Naive thymus-derived CD4-positive, alpha-beta T cell (primary cell): ENCODE measurements around the gene RPTOR. TPM values are rescaled to one million over a fixed set of nuclear protein-coding genes. Genes with fewer than 3 reads are reported as not detected.

Experiments used
- ATAC-seq: fragments of 150-1000 bp; cut with Tn5 transposase; 2 replicates; pipeline ENCODE4 v1.10.0; 2021; ENCODE audit warnings: mild to moderate bottlenecking, moderate library complexity
- CTCF ChIA-PET: fragments of 350-600 bp; sonication (Branson Sonifier 250); formaldehyde crosslinking; loops from one replicate; lab custom pipeline; 2021; ENCODE audit warnings: antibody characterized with exemption; lab: Charles Lee
- POLR2A ChIA-PET: fragments of 350-600 bp; sonication (Branson Sonifier 250); formaldehyde crosslinking; loops from one replicate; lab custom pipeline; 2021; ENCODE audit warnings: antibody characterized with exemption, inconsistent platforms; lab: Charles Lee
- DNase-seq, 9 donors: peaks; one replicate each; pipeline versions ENCODE4 v3.0.0 to v3.0.0-alpha.2; 2020 to 2022; ENCODE audit warnings: mixed read lengths in 1 of 9
- H3K27ac ChIP-seq: one replicate; pipeline ENCODE4 v1.7.0; 2013; ENCODE audit warnings: mild to moderate bottlenecking, low read depth, low read length, moderate library complexity
- H3K27me3 ChIP-seq, 2 donors: one replicate each; pipeline ENCODE4 v1.7.0; 2013; ENCODE audit warnings: low read length in 2 of 2, mild to moderate bottlenecking in 2 of 2, moderate library complexity in 2 of 2; ENCODE audit not compliant: control insufficient read depth in 2 of 2, insufficient read depth in 2 of 2
- H3K36me3 ChIP-seq, 3 experiments: 1 replicate in 2 of 3; 2 replicates in 1 of 3; pipeline ENCODE4 v1.7.0; 2013; ENCODE audit warnings: low read length in 3 of 3, mild to moderate bottlenecking in 3 of 3, moderate library complexity in 1 of 3; ENCODE audit not compliant: insufficient read depth in 3 of 3, control insufficient read depth in 2 of 3
- H3K4me1 ChIP-seq, 2 donors: one replicate each; pipeline ENCODE4 v1.7.0; 2013; ENCODE audit warnings: low read length in 2 of 2, mild to moderate bottlenecking in 2 of 2, moderate library complexity in 1 of 2; ENCODE audit not compliant: control insufficient read depth in 2 of 2, insufficient read depth in 2 of 2
- H3K4me3 ChIP-seq: 2 replicates; pipeline ENCODE4 v1.7.0; 2013; ENCODE audit warnings: mild to moderate bottlenecking, low read length
- H3K9me3 ChIP-seq, 3 experiments: 1 replicate in 2 of 3; 2 replicates in 1 of 3; pipeline ENCODE4 v1.7.0; 2013; ENCODE audit warnings: low read length in 3 of 3; ENCODE audit not compliant: control insufficient read depth in 2 of 3
- H3K27ac Mint-ChIP-seq, 9 donors: one replicate each; pipeline ENCODE4 v1.8.0; 2020 to 2022; ENCODE audit warnings: mixed read lengths in 9 of 9, mild to moderate bottlenecking in 8 of 9, moderate library complexity in 5 of 9, inconsistent platforms in 2 of 9
- H3K27me3 Mint-ChIP-seq, 5 donors: one replicate each; pipeline ENCODE4 v1.8.0; 2021 to 2022; ENCODE audit warnings: mixed read lengths in 5 of 5, mild to moderate bottlenecking in 1 of 5
- H3K36me3 Mint-ChIP-seq, 5 donors: one replicate each; pipeline ENCODE4 v1.8.0; 2020 to 2022; ENCODE audit warnings: mixed read lengths in 5 of 5, mild to moderate bottlenecking in 3 of 5, inconsistent platforms in 1 of 5
- H3K4me1 Mint-ChIP-seq, 7 donors: one replicate each; pipeline ENCODE4 v1.8.0; 2020 to 2022; ENCODE audit warnings: mixed read lengths in 7 of 7, mild to moderate bottlenecking in 3 of 7, inconsistent platforms in 1 of 7
- H3K4me3 Mint-ChIP-seq, 10 donors: one replicate each; pipeline ENCODE4 v1.8.0; 2020 to 2022; ENCODE audit warnings: mild to moderate bottlenecking in 10 of 10, mixed read lengths in 10 of 10, moderate library complexity in 6 of 10, inconsistent platforms in 2 of 10
- H3K9me3 Mint-ChIP-seq, 11 donors: one replicate each; pipeline ENCODE4 v1.8.0; 2020 to 2022; ENCODE audit warnings: mixed read lengths in 11 of 11, mild to moderate bottlenecking in 4 of 11, inconsistent platforms in 1 of 11, moderate library complexity in 1 of 11
- intact Hi-C, 2 donors: fragments of 100-400 bp; cut with micrococcal nuclease; formaldehyde crosslinking; loops; one replicate each; pipeline ENCODE4 v1.15.1; 2023
- polyA plus RNA-seq, 2 donors: library from polyadenylated mRNA; unstranded; fragments of 300-500 nt; fragmentation: Illumina TruSeq; gene quantifications; one replicate each; pipeline ENCODE4 v1.2.3, GENCODE V29; 2021
- total RNA-seq, 6 experiments: library from RNA in 5 of 6; stranded (reverse) in 5 of 6; gene quantifications; 1 replicate in 5 of 6; 2 replicates in 1 of 6; pipeline ENCODE4 v1.2.3 and lab custom pipeline; 2021 to 2026

Gene RPTOR
- total and polyA plus RNA-seq, 7 experiments from 2014 or later: 10.9 to 89.8 (median 59.9) TPM

DNA sequence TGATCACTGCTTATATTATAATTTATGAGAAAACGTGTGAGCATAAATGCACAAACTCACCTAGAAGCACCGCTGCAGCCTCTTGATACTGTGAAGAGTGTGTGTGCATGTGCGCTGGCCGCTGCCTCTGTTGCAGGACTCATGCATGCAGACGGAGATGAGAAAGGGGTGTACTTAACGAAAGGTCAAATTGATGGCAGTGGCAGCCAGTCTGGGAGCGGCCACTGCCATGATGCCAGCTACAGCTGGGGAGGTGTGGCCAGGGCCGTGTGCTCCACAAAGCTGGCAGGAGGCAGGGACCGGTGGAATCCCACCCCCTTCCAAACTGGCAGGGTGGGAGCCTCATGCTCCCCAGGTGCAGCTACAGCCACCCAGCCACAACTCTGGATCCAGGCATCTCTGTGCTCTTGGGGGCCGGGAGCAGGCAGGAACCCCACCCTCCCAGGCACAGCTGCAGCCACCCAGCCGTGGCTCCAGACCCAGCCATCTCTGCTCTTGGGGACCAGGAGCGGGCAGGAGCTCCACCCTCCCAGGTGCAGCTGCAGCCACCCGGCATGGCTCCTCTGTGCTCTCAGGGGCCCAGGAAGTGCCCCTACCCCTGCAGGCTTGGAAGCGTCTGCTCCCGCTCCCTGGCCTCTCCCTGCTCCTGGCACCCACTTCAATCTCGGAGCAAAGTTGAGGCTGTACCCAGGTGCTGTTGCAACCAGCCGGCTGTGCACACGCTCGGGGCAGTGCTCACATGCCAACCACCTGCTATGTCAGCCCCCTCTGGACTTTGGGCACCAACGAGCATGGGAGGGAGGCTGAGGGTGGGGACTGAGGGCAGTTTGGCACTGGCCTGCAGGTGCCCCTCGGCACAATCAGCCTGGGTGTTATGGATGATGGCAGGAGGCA, 369.5 kb downstream of the RPTOR start:
- ChIA-PET CTCF (no interaction called here), POLR2A (no interaction called here)
- ATAC-seq (no peak), DNase-seq (no peak)
- Mint-ChIP-seq H3K9me3 (peaks cover 0 to 2% (median 0%) of the 10 kb centered on the region in 11 donors), H3K27me3 (no peaks in the 10 kb centered on the region), H3K4me1 (peaks cover 0 to 2% (median 0%) of the 10 kb centered on the region in 7 donors), H3K4me3 (no peak overlapping the region), H3K27ac (no peak overlapping the region), H3K36me3 (peaks cover 8 to 46% (median 19%) of the 10 kb centered on the region in 5 donors)
- no peaks in the 10 kb centered on the region for H3K27me3 ChIP-seq
- no peak overlapping the region for H3K4me3 ChIP-seq
- peaks cover 0 to 78% (median 3%) of the 10 kb centered on the region in 3 experiments for H3K36me3 ChIP-seq
- intact Hi-C loops: no loop called here
- H3K9me3 ChIP-seq: no peaks in the 10 kb centered on the region
- H3K4me1 ChIP-seq: no peaks in the 10 kb centered on the region
- no peak overlapping the region for H3K27ac ChIP-seq

- H3K36me3 Mint-ChIP-seq: peaks cover 0 to 37% (median 13%) of the 10 kb centered on the region in 5 donors
- no peak for DNase-seq
- intact Hi-C loops: no loop called here
- no peak overlapping the region for H3K4me3 Mint-ChIP-seq
- no peak overlapping the region for H3K27ac Mint-ChIP-seq
- peaks cover 0 to 2% (median 0%) of the 10 kb centered on the region in 7 donors for H3K4me1 Mint-ChIP-seq
- H3K9me3 Mint-ChIP-seq: peaks cover 0 to 2% (median 0%) of the 10 kb centered on the region in 11 donors
- Histone ChIP-seq H3K36me3 (peaks cover 0 to 80% (median 3%) of the 10 kb centered on the region in 3 experiments), H3K9me3 (no peaks in the 10 kb centered on the region), H3K27ac (no peak overlapping the region), H3K4me3 (no peak overlapping the region), H3K27me3 (no peaks in the 10 kb centered on the region), H3K4me1 (no peaks in the 10 kb centered on the region)
- no peak for ATAC-seq
- H3K27me3 Mint-ChIP-seq: no peaks in the 10 kb centered on the region
- CTCF ChIA-PET: interaction anchor here (0.6 to 0.7 kb wide), 2 partner anchors 14 to 451 kb away, joined by 3 read pairs; no protein-coding TSS in a partner anchor
- POLR2A ChIA-PET: no interaction called here
Observed at GRCh38 chr17:80916246-80916645, 371.6 kb downstream of the RPTOR start.

GRCh38 chr17:80917716-80918560, 373.3 kb downstream of the RPTOR start:
- peaks cover 0 to 3% (median 0%) of the 10 kb centered on the region in 7 donors for H3K4me1 Mint-ChIP-seq
- H3K36me3 ChIP-seq: peaks cover 0 to 84% (median 3%) of the 10 kb centered on the region in 3 experiments
- intact Hi-C loops: no loop called here
- H3K27ac Mint-ChIP-seq: peak overlapping the region in 1 of 9 donors; percentile 46
- H3K9me3 Mint-ChIP-seq: peaks cover 0 to 2% (median 0%) of the 10 kb centered on the region in 11 donors
- ATAC-seq (no peak), DNase-seq (no peak)
- no peaks in the 10 kb centered on the region for H3K9me3 ChIP-seq
- H3K4me3 ChIP-seq: no peak overlapping the region
- no peak overlapping the region for H3K27ac ChIP-seq
- CTCF ChIA-PET: interaction anchor here (0.8 to 1.7 kb wide), 2 partner anchors 19 to 817 kb away, joined by 3 read pairs; no protein-coding TSS in a partner anchor
- peaks cover 0 to 27% (median 13%) of the 10 kb centered on the region in 5 donors for H3K36me3 Mint-ChIP-seq
- POLR2A ChIA-PET: interaction anchor here (0.5 kb wide), 1 partner anchor 73 kb away, joined by 3 read pairs; no protein-coding TSS in a partner anchor
- no peaks in the 10 kb centered on the region for H3K27me3 ChIP-seq
- no peak overlapping the region for H3K4me3 Mint-ChIP-seq
- H3K27me3 Mint-ChIP-seq: no peaks in the 10 kb centered on the region
- H3K4me1 ChIP-seq: no peaks in the 10 kb centered on the region

GRCh38 chr17:80918731-80919130, 374.1 kb downstream of the RPTOR start:
- ChIA-PET CTCF (interaction anchor here (0.8 kb wide), 1 partner anchor 818 kb away, joined by 3 read pairs; no protein-coding TSS in a partner anchor), POLR2A (no interaction called here)
- no peaks in the 10 kb centered on the region for H3K27me3 Mint-ChIP-seq
- Histone ChIP-seq H3K36me3 (peaks cover 0 to 86% (median 3%) of the 10 kb centered on the region in 3 experiments), H3K27me3 (no peaks in the 10 kb centered on the region), H3K4me1 (no peaks in the 10 kb centered on the region), H3K27ac (no peak overlapping the region), H3K4me3 (no peak overlapping the region), H3K9me3 (no peaks in the 10 kb centered on the region)
- no peak overlapping the region for H3K4me3 Mint-ChIP-seq
- peaks cover 0 to 2% (median 0%) of the 10 kb centered on the region in 11 donors for H3K9me3 Mint-ChIP-seq
- H3K36me3 Mint-ChIP-seq: peaks cover 0 to 28% (median 9%) of the 10 kb centered on the region in 5 donors
- H3K4me1 Mint-ChIP-seq: peaks cover 0 to 3% (median 0%) of the 10 kb centered on the region in 7 donors
- DNase-seq (no peak), ATAC-seq (no peak)
- intact Hi-C loops: no loop called here
- H3K27ac Mint-ChIP-seq: no peak overlapping the region

DNA sequence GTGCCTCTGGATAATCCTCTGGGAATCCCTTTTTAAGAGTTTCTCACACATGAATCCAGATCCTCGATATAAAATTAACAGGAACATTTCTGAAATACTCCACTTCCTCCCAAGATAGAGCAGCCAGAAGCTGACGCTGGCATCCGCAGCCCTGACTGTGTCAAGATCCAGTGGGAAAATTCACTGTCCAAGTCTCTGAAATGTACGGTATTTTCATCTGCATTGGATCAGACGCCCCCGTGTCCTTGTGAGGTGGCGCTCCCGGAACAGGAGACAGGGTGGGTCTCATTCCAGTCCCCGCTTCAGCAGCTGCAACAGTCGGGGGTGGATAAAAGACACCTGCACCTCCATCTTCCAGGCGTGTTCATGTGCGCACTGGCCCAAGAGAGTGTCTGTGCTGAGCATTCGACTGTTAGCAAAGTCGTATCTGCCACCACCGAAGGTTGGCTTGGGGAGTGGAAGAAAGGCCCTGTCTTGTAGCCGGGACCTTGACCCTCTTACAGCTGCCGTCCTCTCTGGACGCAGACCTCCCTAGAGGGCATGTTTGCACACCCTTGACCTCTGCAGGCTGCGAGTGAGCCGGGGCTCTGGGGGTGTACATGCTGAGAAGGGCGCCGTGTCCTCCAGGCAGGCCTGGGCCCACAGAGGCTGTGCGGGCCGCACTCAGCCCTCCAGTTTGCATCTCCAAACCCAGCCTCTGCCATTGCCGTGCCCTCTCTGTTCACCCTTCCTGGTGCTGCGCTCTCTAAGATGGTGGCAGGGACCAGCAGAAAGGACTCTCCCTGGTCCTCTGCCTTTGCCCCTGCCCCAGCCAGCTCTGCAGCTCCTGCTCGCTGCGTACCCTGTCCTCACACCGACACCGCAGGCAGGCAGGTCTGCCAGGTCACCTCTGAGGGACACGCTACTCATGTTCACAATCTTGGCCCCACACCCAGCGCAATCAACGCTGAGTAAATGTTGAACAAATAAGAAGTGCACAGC, 375.0 kb downstream of the RPTOR start:
- no peaks in the 10 kb centered on the region for H3K4me1 ChIP-seq
- Mint-ChIP-seq H3K36me3 (peaks cover 0 to 30% (median 9%) of the 10 kb centered on the region in 5 donors), H3K27ac (peak overlapping the region in 2 of 9 donors; percentile 9 to 20)

More for the DNA sequence above, 375.0 kb downstream of the RPTOR start:
- Histone ChIP-seq H3K4me3 (no peak overlapping the region), H3K27me3 (no peaks in the 10 kb centered on the region), H3K9me3 (no peaks in the 10 kb centered on the region), H3K36me3 (peaks cover 0 to 88% (median 3%) of the 10 kb centered on the region in 3 experiments), H3K27ac (no peak overlapping the region)
- H3K4me3 Mint-ChIP-seq: no peak overlapping the region
- ChIA-PET POLR2A (no interaction called here), CTCF (no interaction called here)
- DNase-seq (no peak), ATAC-seq (no peak)
- intact Hi-C loops: loop anchor here in 1 of 2 donors (1.0 kb wide), 1 partner anchor 19 kb away; no protein-coding TSS in a partner anchor
- peaks cover 0 to 1% (median 0%) of the 10 kb centered on the region in 7 donors for H3K4me1 Mint-ChIP-seq
- H3K27me3 Mint-ChIP-seq: no peaks in the 10 kb centered on the region
- no peaks in the 10 kb centered on the region for H3K9me3 Mint-ChIP-seq
